Stomach (tissue), 9 donors: ENCODE measurements around the gene TEKTIP1. TPM values are rescaled to one million over a fixed set of nuclear protein-coding genes. Genes with fewer than 3 reads are reported as not detected.

Experiments
- DNase-seq, 2 donors: peaks; one replicate each; pipeline versions ENCODE4 v3.0.0 to v3.0.0-alpha.2; 2013 to 2019
- H3K27ac ChIP-seq, 5 donors: fragments of 200-600 bp in 4 of 5; sonication (generic) in 4 of 5; one replicate each; pipeline ENCODE4 v1.5.1; 2013 to 2019; ENCODE audit warnings: mild to moderate bottlenecking in 1 of 5, moderate library complexity in 1 of 5
- H3K27me3 ChIP-seq, 3 donors: fragments of 200-600 bp; sonication (generic); one replicate each; pipeline ENCODE4 v1.5.1; 2017 to 2019; ENCODE audit warnings: mixed run types in 1 of 3
- H3K36me3 ChIP-seq, 4 donors: fragments of 200-600 bp; sonication (generic); 1 replicate in 3 of 4; 2 replicates in 1 of 4; pipeline ENCODE4 v1.5.1; 2016 to 2019
- H3K4me1 ChIP-seq, 4 donors: fragments of 200-600 bp; sonication (generic); one replicate each; pipeline ENCODE4 v1.5.1; 2016 to 2019
- H3K4me3 ChIP-seq, 4 donors: fragments of 200-600 bp; sonication (generic) in 3 of 4; one replicate each; pipeline ENCODE4 v1.5.1; 2016 to 2019; ENCODE audit warnings: mild to moderate bottlenecking in 1 of 4
- H3K9me3 ChIP-seq, 4 donors: fragments of 200-600 bp; sonication (generic); one replicate each; pipeline ENCODE4 v1.5.1; 2016 to 2019
- CTCF ChIP-seq, 7 experiments: fragments of 450-650 bp in 4 of 7; fragments of 200-600 bp in 3 of 7; sonication (generic) in 3 of 7; IDR thresholded peaks; one replicate each; pipeline ENCODE4 v1.5.1; 2016 to 2019; ENCODE audit warnings: antibody characterized with exemption in 7 of 7, control low read depth in 2 of 7, mild to moderate bottlenecking in 1 of 7
- EP300 ChIP-seq: sonication (generic); formaldehyde crosslinking; IDR thresholded peaks from one replicate; pipeline ENCODE4 v1.6.1; 2017; ENCODE audit warnings: antibody characterized with exemption
- POLR2A ChIP-seq, 4 donors: fragments of 450-650 bp; IDR thresholded peaks; one replicate each; pipeline ENCODE4 v1.6.1; 2016; ENCODE audit warnings: antibody characterized with exemption in 4 of 4, control low read depth in 2 of 4, mild to moderate bottlenecking in 1 of 4, moderate library complexity in 1 of 4
- POLR2AphosphoS5 ChIP-seq, 3 donors: sonication (generic); formaldehyde crosslinking; IDR thresholded peaks; one replicate each; pipeline ENCODE4 v1.6.1; 2016; ENCODE audit warnings: antibody characterized with exemption in 3 of 3
- WGBS, 5 donors: extraction: QIAGEN DNeasy Blood & Tissue Kit in 3 of 5; methylation state at CpG; one replicate each; pipeline versions ENCODE4 v1.1.5 to v1.1.7; 2013 to 2018; 5-methylcytosine and 5-hydroxymethylcytosine counted together
- intact Hi-C: fragments of 100-400 bp; cut with DNase I; formaldehyde crosslinking; loops from one replicate; pipeline ENCODE4 v1.15.1; 2023; ENCODE audit warnings: low total_unique reads
- polyA plus RNA-seq, 3 donors: library from polyadenylated mRNA; stranded (reverse); fragments of 200-250 nt; gene quantifications; one replicate each; pipeline ENCODE4 v1.2.3, GENCODE V29; 2013
- total RNA-seq, 5 donors: library from RNA; depleted of rRNA; stranded (reverse); fragments of >200 nt; gene quantifications; one replicate each; pipeline versions ENCODE4 v1.1.0 to v1.2.3, GENCODE V29; 2014 to 2016
- donor health status: healthy with polysubstance abuse.
- donor health status: Bipolar disorder and iron deficiency.
- donor health status: healthy.

The TEKTIP1 gene
- total and polyA plus RNA-seq, 8 donors = 0.28 to 1.00 TPM; not detected in 6

DNA sequence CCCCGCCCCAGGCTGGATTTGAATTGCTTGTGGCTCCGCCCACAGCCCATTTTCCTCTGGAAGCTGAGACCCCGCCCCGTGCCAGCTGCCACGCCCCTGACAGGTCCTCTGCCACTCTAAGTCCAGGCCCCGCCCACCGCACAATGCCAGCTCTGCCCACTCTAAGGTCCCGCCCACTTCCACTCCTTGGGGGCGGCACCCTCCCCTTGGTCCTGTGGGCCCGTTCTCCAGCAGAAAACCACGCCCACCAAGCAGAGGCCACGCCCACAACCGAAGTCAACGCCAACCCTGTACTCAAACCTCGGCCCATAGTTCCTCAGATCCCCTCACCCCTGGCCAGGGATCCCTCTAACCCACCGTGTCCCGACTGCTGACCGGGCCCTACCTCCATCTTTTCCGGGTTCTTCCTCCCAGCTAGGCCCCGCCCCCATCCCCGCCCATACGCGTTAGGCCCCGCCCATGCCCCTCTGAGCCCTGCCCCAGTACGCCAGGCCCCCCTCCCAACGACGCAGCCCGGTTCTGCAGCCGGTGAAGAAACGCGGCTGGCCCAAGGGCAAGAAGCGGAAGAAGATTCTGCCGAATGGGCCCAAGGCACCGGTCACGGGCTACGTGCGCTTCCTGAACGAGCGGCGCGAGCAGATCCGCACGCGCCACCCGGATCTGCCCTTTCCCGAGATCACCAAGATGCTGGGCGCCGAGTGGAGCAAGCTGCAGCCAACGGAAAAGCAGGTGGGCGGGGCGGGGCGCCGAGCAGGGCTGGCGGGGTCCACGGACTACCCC, 35.1 kb downstream of the TEKTIP1 start:
- Histone ChIP-seq H3K27ac (peak overlapping the region; percentile 15 to 93 (median 87)), H3K9me3 (no peaks in the 10 kb centered on the region), H3K27me3 (no peaks in the 10 kb centered on the region), H3K4me1 (peaks cover 23 to 51% (median 40%) of the 10 kb centered on the region in 4 donors), H3K4me3 (peak overlapping the region; percentile 89 to 97 (median 91)), H3K36me3 (peaks cover 0 to 24% (median 19%) of the 10 kb centered on the region in 4 donors)
- 56 to 63% (median 59%) methylated on average over 54 to 55 of the region's 55 CpGs for WGBS, 5 donors
- TF ChIP-seq POLR2AphosphoS5 (IDR thresholded peaks at IDR 0.05) (no peak), POLR2A (IDR thresholded peaks at IDR 0.05) (no peak), CTCF (IDR thresholded peaks at IDR 0.05) (no peak), EP300 (no peak)
- peak; percentile 95 to 96 for DNase-seq
- intact Hi-C loops = no loop called here

GRCh38 chr19:3575260-3575741, 36.3 kb downstream of the TEKTIP1 start:
- TF ChIP-seq EP300 (no peak), POLR2AphosphoS5 (IDR thresholded peaks at IDR 0.05) (no peak), POLR2A (IDR thresholded peaks at IDR 0.05) (no peak), CTCF (IDR thresholded peaks at IDR 0.05) (no peak)
- intact Hi-C loops = no loop called here
- peaks cover 23 to 51% (median 41%) of the 10 kb centered on the region in 4 donors for H3K4me1 ChIP-seq
- H3K27me3 ChIP-seq = no peaks in the 10 kb centered on the region
- 85 to 90% (median 90%) methylated on average over 19 of the region's 19 CpGs for WGBS, 5 donors
- peaks cover 0 to 24% (median 19%) of the 10 kb centered on the region in 4 donors for H3K36me3 ChIP-seq
- no peak overlapping the region for H3K27ac ChIP-seq
- H3K9me3 ChIP-seq = no peaks in the 10 kb centered on the region
- DNase-seq = peak; percentile 42 to 60
- H3K4me3 ChIP-seq = no peak overlapping the region

DNA sequence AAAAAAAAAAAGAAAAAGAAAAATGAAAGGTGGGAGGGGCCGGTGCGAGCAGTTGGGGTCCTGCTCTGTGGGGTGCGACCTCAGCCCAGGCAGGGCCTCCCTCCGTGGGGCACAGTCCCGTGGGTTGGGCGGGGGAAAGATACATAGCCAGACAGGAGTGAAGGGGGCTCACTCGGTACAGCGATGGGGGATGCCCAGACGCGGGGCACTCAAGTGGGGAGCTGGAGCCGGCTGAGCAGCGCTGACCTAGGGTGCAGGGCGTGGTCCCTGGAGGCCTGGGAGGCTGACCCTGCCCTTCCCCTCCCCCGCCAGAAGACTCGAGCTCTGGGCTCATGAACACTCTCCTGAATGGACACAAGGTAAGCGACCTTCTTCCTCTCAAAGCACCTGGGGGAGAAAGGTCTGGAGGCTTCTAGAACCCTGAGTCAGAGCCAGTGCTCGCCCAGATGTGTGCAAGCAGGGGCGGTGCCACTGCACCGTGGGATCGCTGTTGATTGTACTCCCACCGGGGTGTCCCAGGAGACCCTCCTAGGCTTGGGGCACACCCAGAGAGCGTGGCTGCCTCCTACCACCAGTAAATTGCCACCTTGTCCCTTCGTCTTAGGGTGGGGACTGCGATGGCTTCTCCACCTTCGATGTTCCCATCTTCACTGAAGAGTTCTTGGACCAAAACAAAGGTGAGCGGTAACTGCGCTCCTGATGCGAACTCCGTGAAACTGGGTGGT, 37.1 kb downstream of the TEKTIP1 start:
- H3K36me3 ChIP-seq = peaks cover 0 to 24% (median 19%) of the 10 kb centered on the region in 4 donors
- peak overlapping the region in 3 of 5 donors; percentile 25 to 82 (median 32) for H3K27ac ChIP-seq
- H3K9me3 ChIP-seq = no peaks in the 10 kb centered on the region
- 80 to 87% (median 81%) methylated on average over 26 to 29 of the region's 29 CpGs for WGBS, 5 donors
- H3K27me3 ChIP-seq = no peaks in the 10 kb centered on the region
- DNase-seq = no peak
- peak overlapping the region; percentile 26 to 45 (median 36) for H3K4me3 ChIP-seq
- no peak for TF ChIP-seq POLR2A (IDR thresholded peaks at IDR 0.05)
- TF ChIP-seq EP300 = no peak
- TF ChIP-seq CTCF (IDR thresholded peaks at IDR 0.05) = no peak
- no peak for TF ChIP-seq POLR2AphosphoS5 (IDR thresholded peaks at IDR 0.05)
- intact Hi-C loops = no loop called here
- peaks cover 23 to 51% (median 44%) of the 10 kb centered on the region in 4 donors for H3K4me1 ChIP-seq

DNA sequence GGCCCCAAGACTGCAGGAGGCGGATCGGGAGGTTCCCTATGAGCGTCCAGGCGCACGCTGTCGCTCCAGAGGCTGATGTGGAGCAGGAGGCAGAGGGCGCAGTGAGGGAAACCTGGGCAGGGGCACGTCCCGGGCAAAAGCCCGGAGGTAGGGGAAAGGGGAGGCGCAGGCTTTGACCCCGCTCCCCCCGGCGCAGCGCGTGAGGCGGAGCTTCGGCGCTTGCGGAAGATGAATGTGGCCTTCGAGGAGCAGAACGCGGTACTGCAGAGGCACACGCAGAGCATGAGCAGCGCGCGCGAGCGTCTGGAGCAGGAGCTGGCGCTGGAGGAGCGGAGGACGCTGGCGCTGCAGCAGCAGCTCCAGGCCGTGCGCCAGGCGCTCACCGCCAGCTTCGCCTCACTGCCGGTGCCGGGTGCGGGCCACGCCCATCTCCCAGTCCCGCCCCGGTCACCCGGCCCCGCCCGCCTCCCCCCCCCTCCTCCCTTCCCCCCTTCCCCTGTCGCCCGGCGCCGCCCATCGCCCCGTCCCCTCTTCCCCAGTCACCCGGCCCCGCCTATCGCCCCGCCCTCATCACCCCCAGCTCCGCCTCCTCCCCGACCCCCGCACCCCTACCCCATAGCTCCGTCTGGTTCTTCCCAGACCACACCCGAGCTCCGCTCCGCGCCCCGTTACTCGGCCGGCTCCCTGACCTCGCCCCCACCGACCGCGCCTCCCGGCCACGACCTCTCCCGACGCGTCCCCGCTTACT, 37.9 kb downstream of the TEKTIP1 start:
- no peak for TF ChIP-seq POLR2A (IDR thresholded peaks at IDR 0.05)
- Histone ChIP-seq H3K9me3 (no peaks in the 10 kb centered on the region), H3K36me3 (peaks cover 0 to 24% (median 19%) of the 10 kb centered on the region in 4 donors), H3K4me3 (peak overlapping the region; percentile 26 to 45 (median 36)), H3K27ac (peak overlapping the region; percentile 12 to 82 (median 25)), H3K4me1 (peaks cover 18 to 46% (median 39%) of the 10 kb centered on the region in 4 donors), H3K27me3 (no peaks in the 10 kb centered on the region)
- peak; percentile 48 to 91 for DNase-seq
- WGBS, 5 donors = 28 to 75% (median 62%) methylated on average over 38 to 77 of the region's 78 CpGs
- intact Hi-C loops = no loop called here
